HG03108 (cell line): Measurements from ENCODE around the gene GTF2A1.
A peak's percentile ranks its signal among the peaks of the same experiment; 100 is the strongest.
"Not testable (repeated sequence)": the region's sequence is repeated elsewhere in the genome, so short reads cannot be mapped to it uniquely, and the experiment has no call there.

Source experiments
- ATAC-seq: cut with Tn5 transposase; IDR thresholded peaks from one replicate; pipeline ENCODE4 v1.9.1; 2021; ENCODE audit warnings: moderate library complexity; ENCODE audit not compliant: unreplicated experiment

GTF2A1 gene

DNA sequence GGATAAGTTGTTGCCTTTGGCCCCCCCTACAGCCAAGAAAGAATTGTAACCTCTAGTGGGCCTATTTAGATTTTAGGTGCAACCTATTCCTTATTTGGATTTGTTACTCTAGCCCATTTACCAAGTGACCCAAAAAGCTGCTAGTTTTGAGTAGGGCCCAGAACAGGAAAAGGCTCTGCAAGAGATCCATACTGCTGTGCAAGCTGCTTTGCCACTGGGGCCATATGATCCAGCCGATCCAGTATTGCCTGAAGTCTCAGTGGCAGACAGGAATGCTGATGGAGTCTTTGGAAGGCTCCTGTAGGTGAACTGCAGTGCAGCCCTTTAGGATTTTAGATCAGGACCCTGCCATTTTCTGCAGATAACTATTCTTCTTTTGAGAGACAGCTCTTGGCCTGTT, 12.9 kb upstream of the GTF2A1 start:
- ATAC-seq = no peak

DNA sequence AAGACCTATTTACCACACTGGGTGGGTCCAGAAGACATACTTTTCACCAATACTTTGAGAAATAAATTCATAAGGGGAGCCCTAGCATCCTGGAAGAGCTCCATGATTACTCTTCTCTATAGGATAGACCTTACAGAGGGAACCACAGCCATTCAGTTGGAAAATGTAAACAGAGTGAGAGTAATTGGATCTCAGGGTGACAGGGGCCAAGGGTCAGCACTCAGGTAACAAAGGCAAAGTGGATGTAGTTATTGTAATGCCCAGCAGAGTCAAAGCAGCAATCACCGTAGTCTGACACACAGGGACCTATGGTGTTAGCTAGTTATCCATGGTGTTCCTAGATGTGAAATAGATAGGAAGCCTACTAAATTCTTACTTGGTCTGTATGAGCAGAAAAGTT, 10.8 kb upstream of the GTF2A1 start:
- ATAC-seq = no peak

DNA sequence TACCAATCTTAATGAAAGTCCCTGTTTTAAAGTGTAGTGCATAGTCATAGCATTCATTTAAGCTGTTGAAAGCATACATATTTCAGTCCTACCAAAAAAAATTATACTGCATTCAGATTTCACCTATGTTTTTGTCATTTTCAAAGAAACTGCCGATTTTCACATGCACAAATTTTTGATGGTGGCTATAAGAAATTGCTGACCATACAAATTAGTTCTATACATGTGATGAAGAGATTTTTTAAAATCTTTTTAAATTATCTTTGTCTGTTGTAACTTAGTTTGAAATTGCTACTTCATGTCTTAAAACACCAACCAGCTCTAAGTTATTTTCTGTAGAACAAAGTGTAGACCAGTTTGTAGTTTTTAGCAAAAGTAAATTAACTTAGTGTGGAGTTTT, 3.5 kb upstream of the GTF2A1 start:
- ATAC-seq = no peak

- not testable (repeated sequence) for ATAC-seq
These were observed 3.0 kb upstream of the GTF2A1 start for GRCh38 chr14:81223788-81224187.

- ATAC-seq = no peak
These were observed 1.9 kb upstream of the GTF2A1 start for GRCh38 chr14:81222691-81223090.

GRCh38 chr14:81222126-81222525, 1.4 kb upstream of the GTF2A1 start:
- ATAC-seq = no peak

- ATAC-seq = no peak
These were observed 882 bp upstream of the GTF2A1 start for GRCh38 chr14:81221579-81222102.

DNA sequence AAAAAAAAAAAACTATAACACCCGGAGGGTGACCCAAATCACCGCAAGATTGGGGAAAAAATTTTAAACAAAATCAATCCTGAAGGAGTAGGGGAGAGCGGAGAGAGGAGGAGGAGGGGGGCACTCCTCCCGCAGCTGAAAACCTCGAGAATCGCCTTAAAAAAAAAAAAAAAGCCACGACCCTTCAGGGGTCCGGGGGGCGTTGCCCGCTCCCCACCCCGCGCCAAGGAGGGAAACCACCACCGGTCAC, 254 bp downstream of the GTF2A1 start:
- no peak for ATAC-seq

GRCh38 chr14:81219759-81220579, 790 bp downstream of the GTF2A1 start:
- ATAC-seq = no peak

- ATAC-seq = peak; percentile 56
These were observed 1.5 kb downstream of the GTF2A1 start for GRCh38 chr14:81219210-81219758.

- ATAC-seq = peak; percentile 65
These were observed 8.9 kb downstream of the GTF2A1 start for GRCh38 chr14:81211844-81212243.

- ATAC-seq = no peak
These were observed 11.5 kb downstream of the GTF2A1 start for GRCh38 chr14:81209167-81209836.

DNA sequence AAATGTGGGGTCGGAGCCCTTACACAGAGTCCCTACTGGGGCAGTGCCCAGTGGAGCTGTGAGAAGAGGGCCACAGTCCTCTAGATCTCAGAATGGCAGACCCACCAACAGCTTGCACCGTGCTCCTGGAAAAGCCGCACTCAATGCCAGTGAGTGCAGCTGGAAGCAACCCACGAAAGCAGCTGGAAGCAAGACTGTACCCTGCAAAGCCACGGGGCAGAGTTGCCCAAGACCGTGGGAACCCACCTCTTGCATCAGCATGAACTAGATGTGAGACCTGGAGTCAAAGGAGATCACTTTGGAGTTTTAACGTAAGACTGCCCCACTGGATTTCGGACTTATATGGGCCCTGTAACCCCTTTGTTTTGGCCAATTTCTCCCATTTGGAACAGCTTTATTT, 12.3 kb downstream of the GTF2A1 start:
- ATAC-seq = no peak

GRCh38 chr14:81206115-81206514, 14.6 kb downstream of the GTF2A1 start:
- ATAC-seq = no peak

DNA sequence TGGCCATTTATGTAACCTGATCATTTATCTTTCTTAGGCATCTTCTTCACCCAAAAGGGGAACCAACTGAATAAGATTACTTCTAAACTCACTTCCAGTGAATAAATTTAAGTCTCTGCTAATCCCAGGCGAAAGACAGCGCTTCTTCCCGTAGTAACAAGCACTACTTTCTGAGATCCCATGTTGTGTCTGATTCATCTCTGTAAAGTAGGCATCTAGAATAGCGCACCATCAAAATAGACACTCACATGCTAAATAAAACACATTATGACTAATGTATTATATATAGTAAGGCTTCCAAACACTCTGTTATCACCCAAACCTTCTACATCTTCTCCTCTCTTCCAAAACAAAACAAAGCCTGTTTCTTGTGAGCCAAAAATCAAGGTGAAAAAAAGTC, 15.1 kb downstream of the GTF2A1 start:
- no peak for ATAC-seq

- no peak for ATAC-seq
These were observed 20.7 kb downstream of the GTF2A1 start for GRCh38 chr14:81200054-81200453.

DNA sequence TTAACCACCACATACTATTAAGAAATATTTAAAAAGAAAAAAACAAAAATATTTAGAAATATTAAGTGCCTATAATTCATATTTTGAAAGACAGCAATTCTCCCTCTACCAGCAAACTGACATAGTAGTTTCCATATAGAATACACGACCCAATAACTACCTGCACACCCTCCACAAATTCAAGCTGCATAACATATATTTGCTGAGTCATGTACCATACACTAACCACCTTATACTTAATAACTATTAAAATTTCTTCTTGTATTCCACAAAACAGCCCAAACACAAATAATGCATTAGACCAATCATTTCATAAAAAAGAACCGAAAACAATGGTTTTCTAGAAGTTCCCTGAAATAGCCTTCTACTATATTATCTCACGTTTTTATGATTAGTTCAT, 21.7 kb downstream of the GTF2A1 start:
- no peak for ATAC-seq

- no peak for ATAC-seq
These were observed 22.1 kb downstream of the GTF2A1 start for GRCh38 chr14:81198651-81199050.

GRCh38 chr14:81193924-81194633, 26.7 kb downstream of the GTF2A1 start:
- ATAC-seq = no peak

GRCh38 chr14:81192594-81192993, 28.2 kb downstream of the GTF2A1 start:
- no peak for ATAC-seq

DNA sequence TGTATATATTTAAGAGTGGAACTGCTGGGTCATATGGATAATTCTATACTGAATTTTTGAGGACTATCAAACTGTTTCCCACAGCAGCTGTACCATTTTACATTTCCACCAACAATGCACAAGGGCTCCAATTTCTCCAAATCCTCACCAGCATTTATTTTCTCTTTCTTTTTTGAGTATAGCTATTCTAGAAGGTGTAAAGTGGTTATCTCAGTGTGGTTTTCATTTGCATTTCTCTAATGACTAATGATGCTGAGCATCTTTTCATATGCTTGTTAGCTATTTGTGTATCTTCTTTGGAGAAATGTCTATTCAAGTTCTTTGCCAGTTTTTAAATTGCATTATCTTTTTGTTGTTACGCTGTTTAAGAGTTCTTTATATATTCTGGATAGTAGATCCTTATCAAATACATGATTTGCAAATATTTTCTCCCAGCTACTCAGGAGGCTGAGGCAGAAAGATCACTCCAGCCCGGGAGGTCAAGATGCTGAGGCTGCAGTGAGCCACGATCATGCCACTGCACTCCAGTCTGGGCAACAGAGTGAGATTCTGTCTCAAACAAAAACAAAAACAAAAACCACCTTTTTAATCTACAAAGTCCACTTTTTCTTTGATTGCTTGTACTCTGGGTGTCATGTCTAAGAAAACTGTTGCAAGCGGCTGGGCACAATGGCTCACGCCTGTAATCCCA, 32.8 kb downstream of the GTF2A1 start:
- ATAC-seq = no peak
